Activated CD8-positive, alpha-beta memory T cell treated with anti-CD3 and anti-CD28 coated beads, Interleukin-2, amount 50 U/mL, for 1 hour (primary cell): Measurements from ENCODE around the gene INSR.

Experiments
- DNase-seq: peaks from one replicate; pipeline ENCODE4 v3.0.0-alpha.2; 2020; ENCODE audit errors: extremely low read depth

The INSR gene

DNA sequence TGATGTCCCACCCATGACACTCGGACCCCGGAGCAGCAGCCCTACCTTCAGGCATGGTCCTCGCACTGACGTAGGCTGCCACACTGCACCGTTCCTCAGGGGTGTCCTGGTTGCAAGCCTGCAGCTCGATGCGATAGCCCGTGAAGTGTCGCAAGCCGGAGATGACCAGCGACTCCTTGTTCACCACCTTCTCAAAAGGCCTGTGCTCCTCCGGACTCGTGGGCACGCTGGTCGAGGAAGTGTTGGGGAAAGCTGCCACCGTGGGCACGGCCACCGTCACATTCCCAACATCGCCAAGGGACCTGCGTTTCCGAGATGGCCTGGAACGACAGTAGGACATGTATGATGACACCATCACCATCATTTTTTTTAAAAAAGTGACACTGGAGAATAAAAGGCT is 151.4 kb downstream of the INSR start:
- no peak for DNase-seq

DNA sequence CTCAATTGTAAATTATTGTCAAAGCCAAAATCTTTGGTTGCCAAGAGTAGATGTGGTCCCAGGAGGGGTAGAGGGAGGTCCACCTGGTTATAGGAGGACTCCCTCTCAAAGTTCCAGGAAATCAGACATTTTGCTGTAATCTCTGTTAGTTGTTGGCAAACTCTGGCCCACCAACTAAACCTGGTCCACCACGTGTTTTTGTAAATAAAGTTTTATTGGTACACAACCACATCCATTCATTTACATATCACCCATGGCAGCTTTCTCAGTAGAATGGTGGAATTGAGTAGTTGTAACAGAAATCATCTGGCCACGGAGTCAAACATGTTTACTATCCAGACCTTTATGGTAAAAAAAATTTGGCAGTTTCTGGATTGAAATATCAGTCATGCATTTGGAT is 154.1 kb downstream of the INSR start:
- DNase-seq, result no peak

GRCh38 chr19:7139095-7139494 is 155.1 kb downstream of the INSR start:
- DNase-seq, result no peak

GRCh38 chr19:7138402-7138801 is 155.8 kb downstream of the INSR start:
- DNase-seq, result no peak

DNA sequence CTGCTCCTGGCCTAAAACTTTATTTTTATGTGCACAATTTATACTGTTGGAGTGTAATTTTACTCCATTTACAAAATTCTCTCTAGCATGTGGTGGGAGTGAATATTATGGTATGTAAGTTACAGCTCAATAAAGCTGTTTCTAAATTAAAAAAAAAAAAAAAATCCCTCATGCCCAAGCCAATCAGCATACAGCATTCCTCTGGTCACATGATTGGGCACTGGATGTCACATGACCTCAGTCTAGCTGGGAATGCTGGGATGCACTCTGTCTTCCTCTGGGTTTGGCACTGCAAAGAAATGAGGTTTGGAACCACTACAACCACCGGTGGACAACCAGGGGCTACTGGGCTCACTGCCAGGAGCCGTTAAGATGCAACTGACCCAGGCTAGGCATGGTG is 157.1 kb downstream of the INSR start:
- DNase-seq, result no peak

DNA sequence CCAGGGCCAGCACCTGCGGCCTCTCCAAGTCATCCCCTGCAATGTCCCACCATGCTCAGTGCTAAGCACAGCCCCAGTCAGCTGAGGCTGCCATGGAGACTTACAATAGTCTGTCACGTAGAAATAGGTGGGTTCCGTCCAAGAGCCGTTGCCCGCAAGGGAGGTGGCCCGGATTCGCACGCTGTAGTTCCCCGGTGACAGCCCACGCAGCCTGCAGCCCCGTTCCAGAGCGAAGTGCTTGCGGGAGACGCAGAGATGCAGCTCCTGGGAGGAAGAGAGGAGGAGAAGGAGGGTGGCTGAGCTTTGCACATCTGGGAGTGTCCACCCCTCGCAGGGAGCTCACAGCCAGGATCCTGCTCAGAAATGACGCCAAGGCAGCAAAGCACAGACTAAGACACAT is 162.2 kb downstream of the INSR start:
- no peak for DNase-seq

- no peak for DNase-seq
These were observed 164.2 kb downstream of the INSR start for GRCh38 chr19:7130043-7130442.

GRCh38 chr19:7126132-7126531 is 168.1 kb downstream of the INSR start:
- DNase-seq, result no peak

DNA sequence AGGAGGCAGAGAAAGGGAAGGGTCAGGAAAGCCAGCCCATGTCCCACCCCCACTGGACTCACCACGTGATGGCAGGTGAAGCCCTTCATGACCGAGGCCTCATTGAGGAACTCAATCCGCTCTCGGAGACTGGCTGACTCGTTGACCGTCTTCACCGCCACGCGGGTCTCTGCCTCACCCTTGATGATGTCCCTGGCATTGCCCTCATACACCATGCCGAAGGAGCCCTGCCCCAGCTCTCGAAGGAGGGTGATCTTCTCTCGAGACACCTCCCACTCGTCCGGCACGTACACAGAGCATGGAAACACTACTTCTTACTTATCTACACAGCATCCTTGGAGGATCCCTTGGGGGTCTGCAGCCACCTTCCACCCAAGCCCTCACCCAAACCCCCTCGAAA is 169.0 kb downstream of the INSR start:
- DNase-seq, result no peak

GRCh38 chr19:7124782-7125181 is 169.4 kb downstream of the INSR start:
- DNase-seq, result no peak

DNA sequence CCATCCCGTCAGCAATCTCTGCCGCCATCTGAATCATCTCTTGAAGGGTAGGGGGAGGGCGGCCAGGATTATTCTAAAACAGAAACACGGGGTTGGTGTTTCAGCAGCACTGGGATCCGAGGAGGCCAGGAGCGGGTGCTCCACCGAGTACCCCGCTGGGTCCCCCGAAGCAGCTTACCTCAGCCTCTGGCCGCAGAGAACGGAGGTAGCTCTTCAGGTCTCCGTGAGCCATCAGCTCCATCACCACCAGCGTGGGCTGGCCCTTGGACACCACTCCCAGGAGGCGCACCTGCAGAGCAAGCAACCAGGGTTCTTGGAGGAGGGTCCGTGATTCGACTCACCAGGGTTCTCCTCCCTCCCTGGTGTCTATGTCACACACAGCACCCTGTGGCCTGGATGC is 171.5 kb downstream of the INSR start:
- no peak for DNase-seq

GRCh38 chr19:7120499-7120898 is 173.7 kb downstream of the INSR start:
- no peak for DNase-seq

- no peak for DNase-seq
These were observed 174.6 kb downstream of the INSR start for GRCh38 chr19:7119582-7119981.

DNA sequence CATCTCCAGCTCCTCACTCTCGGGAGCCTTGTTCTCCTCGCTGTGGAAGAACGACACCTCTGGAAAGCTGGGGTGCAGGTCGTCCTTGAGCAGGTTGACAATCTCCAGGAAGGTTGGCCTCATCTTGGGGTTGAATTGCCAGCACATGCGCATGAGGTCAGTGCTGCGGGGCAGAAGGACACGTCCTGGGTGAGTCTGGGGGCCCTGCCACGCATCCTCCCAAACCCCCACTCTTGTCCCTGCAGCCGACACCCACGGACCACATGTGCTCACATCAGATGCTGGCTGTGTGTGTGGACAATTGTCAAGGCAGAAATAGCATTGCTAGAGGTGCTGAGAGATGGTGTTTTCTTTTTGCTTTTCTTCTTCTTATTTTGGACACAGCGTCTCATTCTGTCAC is 177.0 kb downstream of the INSR start:
- DNase-seq, result no peak

GRCh38 chr19:7115721-7116120 is 178.5 kb downstream of the INSR start:
- DNase-seq, result no peak

- DNase-seq, result no peak
These were observed 181.0 kb downstream of the INSR start for GRCh38 chr19:7113233-7113632.

GRCh38 chr19:7112675-7113074 is 181.5 kb downstream of the INSR start:
- no peak for DNase-seq

DNA sequence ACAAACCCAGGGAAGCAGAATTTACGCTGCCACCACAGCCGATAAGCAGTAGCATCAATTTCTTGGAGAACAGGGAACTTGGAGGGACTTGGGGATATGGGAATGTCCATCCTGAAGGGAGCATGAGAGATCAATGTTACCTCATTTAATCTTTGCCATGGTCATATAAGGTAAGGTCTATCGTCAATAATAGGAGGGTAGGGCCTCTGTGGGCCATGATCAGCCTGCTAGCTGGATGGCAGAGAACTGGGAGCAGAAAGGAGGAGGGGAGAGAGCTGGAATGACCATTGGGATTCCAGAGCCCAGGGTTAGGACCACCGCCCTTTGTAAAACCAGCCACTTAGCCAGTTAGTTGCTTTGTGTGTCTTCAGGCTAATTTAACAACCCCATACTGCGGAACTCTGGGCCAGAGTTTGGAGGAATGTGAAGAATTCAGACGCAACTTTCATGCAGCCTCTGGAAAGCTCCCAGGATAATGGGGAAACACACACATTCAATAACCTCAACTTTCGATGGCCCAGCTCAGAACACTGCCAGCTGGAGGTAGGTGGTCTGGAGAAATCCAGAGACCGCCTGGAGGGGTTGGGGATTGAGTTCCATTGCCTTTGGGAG is 184.4 kb downstream of the INSR start:
- DNase-seq, result no peak

DNA sequence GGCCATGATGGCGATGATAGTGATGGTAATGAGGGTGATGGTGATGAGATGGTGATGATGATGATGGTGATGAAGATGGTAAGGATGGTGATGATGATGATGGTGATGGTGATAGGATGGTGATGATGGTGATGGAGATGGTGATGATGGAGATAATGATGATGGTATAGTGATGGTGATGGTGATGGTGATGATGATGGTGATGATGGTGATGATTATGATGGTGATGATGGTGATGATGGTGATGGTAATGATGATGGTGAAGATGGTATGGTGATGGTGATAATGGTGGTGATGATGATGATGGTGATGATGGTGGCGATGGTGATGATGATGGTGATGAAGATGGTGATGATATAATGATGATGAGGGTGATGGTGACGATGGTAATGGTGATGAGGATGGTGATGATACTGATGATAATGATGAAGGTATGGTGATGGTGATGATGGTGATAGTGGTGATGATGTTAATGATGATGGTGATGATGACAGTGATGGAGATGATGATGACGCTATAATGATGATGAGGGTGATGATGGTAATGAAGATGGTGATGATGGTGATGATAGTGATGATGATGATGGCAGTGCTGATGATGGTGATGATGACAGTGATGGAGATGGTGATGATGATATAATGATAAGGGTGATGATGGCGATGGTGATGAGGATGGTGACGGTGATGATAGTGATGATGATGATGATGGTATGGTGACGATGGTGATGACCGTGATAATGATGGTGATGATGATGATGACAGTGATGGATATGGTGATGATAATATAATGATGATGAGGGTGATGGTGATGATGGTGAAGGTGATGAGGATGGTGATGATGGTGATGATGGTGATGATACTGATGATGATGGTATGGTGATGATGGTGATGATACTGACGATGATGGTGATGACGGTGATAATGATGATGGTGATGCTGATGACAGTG is 187.2 kb downstream of the INSR start:
- DNase-seq, result no peak

DNA sequence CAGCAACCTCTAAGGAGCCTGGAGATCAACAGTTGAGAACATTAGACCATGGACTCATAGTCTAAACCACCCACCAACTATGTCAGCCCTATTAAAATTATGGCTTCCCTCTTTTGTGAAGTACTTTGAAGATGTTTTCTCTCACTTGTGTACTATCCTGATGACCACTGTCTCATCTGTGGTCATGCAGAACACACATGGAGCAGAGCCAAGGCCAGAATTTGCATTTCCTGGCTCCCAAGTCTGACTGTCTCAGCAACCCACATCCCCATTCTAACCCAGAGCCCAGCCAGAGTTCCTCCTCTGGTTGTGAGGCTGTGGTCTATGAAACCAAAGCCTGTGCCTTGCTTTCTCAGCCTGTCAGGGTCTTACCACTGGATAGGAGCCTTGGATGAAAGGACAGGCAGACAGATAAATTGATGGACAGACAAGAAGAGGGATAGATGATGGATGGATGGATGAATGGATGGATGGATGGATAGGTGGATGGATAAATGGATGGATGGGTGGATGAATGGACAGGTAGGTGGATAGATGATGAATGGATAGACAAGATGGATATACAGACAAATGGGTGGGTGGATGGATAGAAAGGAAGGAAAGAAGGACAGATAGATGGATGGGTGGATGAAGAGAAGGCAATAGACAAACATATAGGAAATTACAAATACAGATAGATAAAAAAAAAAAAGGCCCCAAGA is 189.3 kb downstream of the INSR start:
- DNase-seq, result no peak

- no peak for DNase-seq
These were observed 192.5 kb downstream of the INSR start for GRCh38 chr19:7101498-7102253.

DNA sequence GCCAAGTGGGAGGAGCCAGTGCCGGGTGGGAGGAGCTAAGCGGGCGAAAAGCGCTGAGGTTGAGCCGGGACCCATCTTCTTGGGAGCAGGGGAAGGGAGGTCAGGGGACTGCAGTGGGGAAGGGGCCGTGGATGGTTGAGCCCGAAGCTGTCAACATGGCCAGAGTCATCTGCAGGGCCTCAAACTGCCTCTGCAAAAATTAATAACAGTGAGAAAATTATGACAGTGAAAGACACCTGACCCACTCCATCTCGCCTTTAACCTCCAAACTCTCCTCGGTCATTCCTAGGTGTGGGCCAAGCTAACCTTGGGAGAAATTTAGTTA is 194.7 kb downstream of the INSR start:
- no peak for DNase-seq
